Measurements from ENCODE around the gene SLC6A5. TPM values are rescaled to one million over a fixed set of nuclear protein-coding genes. Genes with fewer than 3 reads are reported as not detected.

SLC6A5 gene
- total and polyA plus RNA-seq, 9 donors: 0.12 TPM; not detected in 8

DNA sequence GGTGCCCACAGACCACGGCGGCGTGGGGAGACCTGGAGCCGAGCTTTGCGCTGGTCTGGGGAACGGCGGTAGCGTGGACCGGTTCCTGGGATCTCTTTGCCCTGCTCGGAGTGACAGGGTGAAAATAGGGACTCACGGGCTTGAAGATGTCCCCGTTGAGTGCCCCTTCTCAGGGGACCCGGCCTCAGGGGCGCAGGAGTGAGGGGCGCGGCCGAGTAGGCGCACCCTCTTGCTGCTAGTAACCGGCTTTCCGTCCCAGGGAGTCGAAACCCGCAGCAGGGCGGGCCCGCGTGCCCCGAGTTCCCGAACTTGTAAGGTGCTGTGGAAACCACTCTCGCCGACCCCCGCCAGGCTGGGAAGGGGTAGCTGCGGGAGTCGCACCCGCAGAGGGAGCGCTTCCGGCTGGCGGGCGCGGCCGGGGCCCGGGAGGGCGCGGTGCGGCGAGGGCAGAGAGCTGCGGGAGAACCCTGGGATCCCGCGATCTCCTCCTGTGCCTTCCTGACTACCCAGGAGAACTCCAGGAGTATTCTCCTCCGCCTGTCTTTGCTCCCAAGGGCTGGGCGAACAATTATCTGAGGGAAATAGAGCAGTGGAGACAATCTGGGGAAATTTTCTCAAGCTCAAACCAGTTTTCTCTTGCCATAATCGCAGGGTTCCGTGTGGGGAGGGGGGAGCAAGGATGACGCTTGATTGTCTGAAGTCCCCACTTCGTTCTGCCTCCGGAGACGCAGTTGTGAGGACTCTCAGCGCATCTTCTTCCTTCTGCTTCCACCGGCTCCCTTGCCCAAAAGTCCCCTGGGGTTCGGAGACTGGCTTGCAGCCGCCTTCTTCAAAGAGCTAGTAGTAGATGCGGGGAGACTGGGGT lies 70.6 kb downstream of the SLC6A5 start:
- 1% methylated on average over 57 to 60 of the region's 60 CpGs for WGBS, 3 donors
- Histone ChIP-seq H3K36me3 (no peaks in the 10 kb centered on the region), H3K27ac (no peak overlapping the region), H3K4me1 (ENCODE audit: insufficient read depth) (peaks cover 2% of the 10 kb centered on the region), H3K4me3 (no peak overlapping the region), H3K9me3 (no peaks in the 10 kb centered on the region), H3K27me3 (no peaks in the 10 kb centered on the region)
- intact Hi-C loops (cut with DNase I): no loop called here
- TF ChIP-seq CTCF (IDR thresholded peaks at IDR 0.05) (no peak), POLR2A (IDR thresholded peaks at IDR 0.05) (no peak), EP300 (IDR thresholded peaks at IDR 0.05) (no peak)
- DNase-seq: no peak

- peaks cover 2% of the 10 kb centered on the region for H3K4me1 ChIP-seq (ENCODE audit: insufficient read depth)
- intact Hi-C loops (cut with DNase I): no loop called here
- no peak overlapping the region for H3K4me3 ChIP-seq
- WGBS, 3 donors: 19 to 39% (median 26%) methylated on average over 21 of the region's 21 CpGs
- H3K36me3 ChIP-seq: no peaks in the 10 kb centered on the region
- no peaks in the 10 kb centered on the region for H3K27me3 ChIP-seq
- H3K9me3 ChIP-seq: no peaks in the 10 kb centered on the region
- DNase-seq: no peak
- TF ChIP-seq POLR2A (IDR thresholded peaks at IDR 0.05) (no peak), EP300 (IDR thresholded peaks at IDR 0.05) (no peak), CTCF (IDR thresholded peaks at IDR 0.05) (no peak)
- H3K27ac ChIP-seq: no peak overlapping the region
Observed at GRCh38 chr11:20670932-20671403, 71.6 kb downstream of the SLC6A5 start.

GRCh38 chr11:20671856-20672546 lies 72.6 kb downstream of the SLC6A5 start:
- Histone ChIP-seq H3K36me3 (no peaks in the 10 kb centered on the region), H3K27ac (no peak overlapping the region), H3K4me1 (ENCODE audit: insufficient read depth) (peaks cover 2% of the 10 kb centered on the region), H3K9me3 (no peaks in the 10 kb centered on the region), H3K27me3 (no peaks in the 10 kb centered on the region), H3K4me3 (no peak overlapping the region)
- TF ChIP-seq POLR2A (IDR thresholded peaks at IDR 0.05): no peak
- no peak for TF ChIP-seq CTCF (IDR thresholded peaks at IDR 0.05)
- intact Hi-C loops (cut with DNase I): no loop called here
- no peak for DNase-seq
- 26 to 37% (median 28%) methylated on average over 6 of the region's 6 CpGs for WGBS, 3 donors

DNA sequence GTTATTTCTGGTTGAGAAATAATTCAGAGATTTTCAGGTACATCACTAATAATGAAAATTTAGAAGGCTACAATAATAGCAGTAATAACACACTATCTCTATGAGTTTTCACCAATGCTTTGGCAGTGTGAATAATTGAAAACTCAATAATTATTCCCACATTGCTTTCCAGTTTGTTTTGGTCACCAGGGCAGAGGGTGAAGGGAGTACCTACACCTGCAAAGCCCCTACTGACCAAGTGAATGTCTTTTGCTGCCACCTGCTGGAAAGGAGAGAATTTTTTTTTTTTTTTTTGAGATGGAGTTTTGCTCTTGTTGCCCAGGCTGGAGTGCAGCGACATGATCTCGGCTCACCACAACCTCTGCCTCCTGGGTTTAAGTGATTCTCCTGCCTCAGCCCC lies 73.2 kb downstream of the SLC6A5 start:
- TF ChIP-seq CTCF (IDR thresholded peaks at IDR 0.05) (no peak), EP300 (IDR thresholded peaks at IDR 0.05) (no peak), POLR2A (IDR thresholded peaks at IDR 0.05) (no peak)
- Histone ChIP-seq H3K36me3 (no peaks in the 10 kb centered on the region), H3K27me3 (no peaks in the 10 kb centered on the region), H3K4me3 (no peak overlapping the region), H3K9me3 (no peaks in the 10 kb centered on the region), H3K4me1 (ENCODE audit: insufficient read depth) (peaks cover 2% of the 10 kb centered on the region), H3K27ac (no peak overlapping the region)
- 19 to 38% (median 22%) methylated on average over 2 of the region's 2 CpGs for WGBS, 3 donors
- intact Hi-C loops (cut with DNase I): no loop called here
- no peak for DNase-seq

All from ovary (tissue), 9 donors.